ENCODE data around the gene GPR55.
A peak's percentile ranks its signal among the peaks of the same experiment; 100 is the strongest.
"Not testable (repeated sequence)": the region's sequence is repeated elsewhere in the genome, so short reads cannot be mapped to it uniquely, and the experiment has no call there.

GPR55 gene

GRCh38 chr2:230950874-230951339 lies 25.9 kb upstream of the GPR55 start:
- DNase-seq = no peak

DNA sequence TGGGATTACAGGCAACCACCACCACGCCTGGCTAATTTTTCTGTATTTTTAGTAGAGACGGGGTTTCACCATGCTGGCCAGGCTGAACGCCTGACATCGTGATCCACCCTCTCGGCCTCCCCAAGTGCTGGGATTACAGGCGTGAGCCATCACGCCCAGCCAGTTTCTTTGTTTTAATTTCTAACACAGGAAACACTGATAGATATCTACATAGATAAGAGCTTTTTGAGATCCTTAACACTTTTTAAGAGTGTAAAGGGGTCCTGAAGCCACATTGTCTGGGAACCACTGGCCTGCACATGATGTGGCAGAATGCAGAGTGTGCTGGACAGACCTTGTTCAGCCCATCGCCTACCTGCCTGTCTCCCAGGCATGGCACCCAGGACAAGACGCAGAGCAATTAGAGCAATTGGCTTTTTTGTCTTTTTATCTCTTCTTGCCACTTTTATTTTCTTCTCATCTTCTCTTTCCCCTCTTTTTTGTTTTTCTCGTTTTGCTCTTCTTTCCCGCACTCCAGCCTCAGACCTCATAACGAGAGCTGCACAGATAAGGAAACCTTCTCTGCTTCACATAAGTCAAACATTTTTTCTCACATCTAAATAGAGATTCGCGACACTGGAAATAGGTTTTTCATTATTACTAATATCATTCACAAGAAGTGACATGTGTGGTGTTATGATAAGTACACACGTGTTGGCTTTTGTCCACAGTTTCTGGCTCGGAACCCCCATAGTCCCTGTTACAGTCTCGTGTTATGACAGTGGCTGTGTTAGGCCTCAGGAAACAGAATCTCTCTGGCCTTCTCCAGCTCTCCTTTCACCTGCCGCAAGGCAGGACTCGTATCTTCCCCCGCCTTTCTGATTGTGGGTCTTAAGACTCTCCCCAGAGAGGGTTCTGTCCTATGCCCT lies 25.2 kb upstream of the GPR55 start:
- DNase-seq = no peak

DNA sequence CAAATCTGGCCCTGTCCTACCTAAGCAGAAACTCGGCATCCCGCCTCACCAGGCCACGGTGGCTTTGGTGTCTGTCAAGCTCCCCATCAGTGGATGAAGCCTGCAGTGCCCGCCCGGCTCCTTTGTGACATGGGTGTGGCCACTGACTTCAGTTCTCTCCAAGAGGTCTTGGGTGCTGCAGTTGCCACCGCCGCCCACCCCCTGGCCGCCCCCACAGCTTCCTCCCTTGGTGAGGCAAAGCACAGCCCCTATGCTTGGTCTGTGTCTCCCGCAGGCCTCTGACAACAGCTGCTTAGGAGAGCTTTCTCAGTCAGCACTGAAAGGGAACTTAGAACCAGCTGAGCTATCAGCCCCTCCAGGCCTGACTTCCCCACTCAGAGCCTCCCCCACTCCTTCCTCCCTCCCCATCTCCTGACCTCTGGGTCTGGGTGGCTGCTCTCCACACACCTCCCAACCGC lies 22.9 kb upstream of the GPR55 start:
- DNase-seq = peak in 1 of 14 donors; percentile 21

GRCh38 chr2:230947235-230947576 lies 22.2 kb upstream of the GPR55 start:
- no peak for DNase-seq

DNA sequence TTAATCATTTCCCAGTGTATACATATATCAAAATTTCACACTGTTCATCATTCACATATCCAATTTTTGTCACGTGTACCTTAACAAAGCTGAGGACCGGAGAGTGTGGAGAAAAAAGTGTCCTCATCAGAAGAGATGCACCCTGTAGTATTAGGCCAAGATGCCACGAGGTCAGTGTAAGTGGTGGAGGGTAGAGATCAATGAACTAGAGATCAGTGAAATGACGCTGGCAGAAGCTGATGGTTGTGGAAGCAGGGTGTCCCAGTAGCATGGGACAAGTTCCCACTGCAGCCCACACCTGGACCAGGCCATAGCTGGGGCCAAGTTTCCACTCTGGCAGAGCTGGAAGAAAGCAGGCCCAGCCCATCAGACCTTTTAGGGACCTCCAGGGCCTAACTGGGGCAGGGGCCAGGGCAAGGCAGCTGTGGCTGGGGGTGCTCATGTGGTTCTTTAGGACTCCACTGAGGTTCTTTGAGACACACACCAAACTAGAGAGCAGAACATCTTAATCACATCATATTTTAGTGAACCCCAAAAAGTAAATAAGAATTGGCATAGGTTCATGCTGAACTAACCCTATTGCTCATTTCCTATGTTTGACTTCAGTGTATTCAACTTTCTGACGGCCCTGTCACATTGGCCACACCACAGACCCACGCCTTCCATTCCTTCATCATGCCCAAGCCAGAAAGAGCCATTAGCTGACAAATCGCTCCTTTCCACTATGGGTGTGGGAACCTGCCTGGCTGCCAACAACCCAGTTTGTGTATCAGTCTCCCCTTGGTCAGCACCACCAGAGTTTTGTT lies 21.6 kb upstream of the GPR55 start:
- DNase-seq = no peak

DNA sequence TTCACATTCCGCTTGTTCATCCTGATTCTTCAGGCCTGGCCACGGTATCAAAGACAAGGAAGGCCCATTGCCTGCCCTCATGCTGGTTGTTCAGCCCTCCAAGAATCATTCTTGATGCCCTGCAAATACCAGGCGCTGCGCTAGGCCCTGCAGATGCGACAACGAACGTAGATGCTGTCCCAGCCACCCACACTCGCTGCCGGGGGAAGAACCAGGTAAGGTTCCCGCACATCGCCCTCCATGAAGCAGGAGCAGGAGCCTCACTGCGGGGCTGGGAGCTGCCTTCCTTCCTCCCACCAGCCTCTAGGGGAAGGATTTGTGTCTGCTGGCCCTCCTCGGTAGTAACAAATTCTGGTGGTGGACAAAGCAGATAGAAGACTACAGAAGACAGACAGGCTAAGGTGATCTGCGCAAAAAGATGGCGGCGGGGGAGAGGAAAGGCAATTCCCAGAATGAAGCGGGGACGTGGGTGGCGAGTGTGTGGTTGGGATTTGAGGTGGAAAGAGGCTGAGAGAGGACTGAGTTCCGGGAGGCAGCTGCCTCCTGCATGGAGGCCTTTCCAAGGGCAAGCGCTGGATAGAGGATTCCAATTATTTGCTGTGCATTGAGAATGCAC lies 19.8 kb upstream of the GPR55 start:
- no peak for DNase-seq

DNA sequence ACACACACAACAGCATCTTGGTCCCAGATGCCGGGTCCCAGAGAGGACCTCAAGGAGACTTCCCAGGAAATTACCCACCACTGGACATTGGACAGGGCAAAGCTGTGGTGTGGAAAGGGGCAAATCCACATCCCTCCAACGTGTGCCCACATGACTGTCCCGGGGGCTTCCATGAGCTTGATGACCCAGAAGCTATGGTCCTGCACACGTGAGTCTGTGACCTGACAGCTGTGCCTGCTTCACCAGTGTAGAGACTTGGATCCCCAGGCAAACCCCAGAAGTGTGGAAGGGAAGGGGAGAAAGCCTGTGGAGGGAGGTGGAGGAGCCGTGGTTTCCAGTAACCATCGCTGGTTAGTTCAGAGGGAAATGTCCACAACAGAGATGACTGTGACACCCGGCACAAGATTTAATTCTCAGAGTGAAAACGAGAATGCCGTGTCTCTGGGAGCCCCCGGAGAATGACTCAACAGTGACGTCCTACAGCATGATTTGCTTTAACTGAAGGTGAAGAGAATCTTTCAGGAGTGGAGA lies 19.1 kb upstream of the GPR55 start:
- DNase-seq = no peak

GRCh38 chr2:230942920-230943896 lies 18.2 kb upstream of the GPR55 start:
- peak in 8 of 14 donors; percentile 43 to 85 (median 52) for DNase-seq

GRCh38 chr2:230942371-230942770 lies 17.3 kb upstream of the GPR55 start:
- no peak for DNase-seq

- no peak for DNase-seq
Observed at GRCh38 chr2:230941202-230942180, 16.4 kb upstream of the GPR55 start.

DNA sequence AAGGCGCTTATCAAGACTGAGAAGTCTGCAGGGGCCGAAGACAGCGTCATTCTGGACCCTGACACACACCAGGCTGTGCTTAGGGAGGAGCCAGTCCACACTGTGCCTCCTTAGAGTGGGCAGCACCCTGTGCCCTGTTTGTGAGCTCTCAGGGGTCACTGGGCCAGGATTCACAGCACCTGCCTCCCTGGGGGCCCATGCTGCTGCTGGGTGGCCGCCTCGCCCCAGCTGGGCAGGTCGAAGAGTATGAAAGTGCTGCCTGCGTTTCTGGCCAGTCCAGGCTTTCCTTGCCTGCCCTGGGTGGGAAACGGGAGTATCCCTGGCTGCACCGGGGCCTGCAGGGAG lies 15.4 kb upstream of the GPR55 start:
- no peak for DNase-seq

DNA sequence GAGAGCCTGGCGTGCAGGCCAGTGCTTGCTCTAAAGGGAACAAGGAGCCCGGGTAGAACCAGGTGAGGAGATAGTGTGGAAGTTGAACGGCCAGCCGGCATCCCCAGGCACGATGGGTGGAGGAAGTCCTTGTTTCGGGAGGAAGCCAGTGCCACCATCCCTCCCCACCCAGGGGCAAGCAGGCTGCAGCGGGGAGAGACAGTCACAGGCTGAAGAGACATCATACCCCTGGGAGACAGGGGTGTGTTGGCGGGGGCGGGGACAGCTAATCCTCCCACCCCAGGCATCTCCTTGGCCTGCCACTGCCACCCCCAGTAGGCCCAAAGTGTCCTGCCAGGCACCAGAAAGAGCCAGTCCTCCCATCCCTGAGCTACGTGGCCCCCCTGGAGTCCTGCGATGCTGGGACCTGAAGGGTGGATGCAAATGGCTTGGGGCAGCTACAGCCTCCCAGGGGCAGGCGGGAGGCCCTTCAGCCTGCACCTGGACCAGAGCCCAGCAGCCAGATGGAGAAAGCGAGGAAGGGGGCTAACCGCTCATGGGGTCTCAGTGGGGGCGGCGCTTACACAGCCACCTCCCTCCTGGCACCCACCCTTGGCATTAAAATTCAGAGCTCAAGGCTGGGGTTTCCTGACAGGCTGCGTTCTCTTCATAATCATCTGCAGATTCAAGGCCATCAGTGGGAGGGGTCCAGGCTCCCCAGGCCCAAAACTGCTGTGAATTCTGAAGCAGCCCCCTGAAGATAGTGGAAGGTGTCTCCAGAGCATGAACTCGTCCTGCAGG lies 14.8 kb upstream of the GPR55 start:
- DNase-seq = no peak

- no peak for DNase-seq
Observed at GRCh38 chr2:230939066-230939591, 14.1 kb upstream of the GPR55 start.

DNA sequence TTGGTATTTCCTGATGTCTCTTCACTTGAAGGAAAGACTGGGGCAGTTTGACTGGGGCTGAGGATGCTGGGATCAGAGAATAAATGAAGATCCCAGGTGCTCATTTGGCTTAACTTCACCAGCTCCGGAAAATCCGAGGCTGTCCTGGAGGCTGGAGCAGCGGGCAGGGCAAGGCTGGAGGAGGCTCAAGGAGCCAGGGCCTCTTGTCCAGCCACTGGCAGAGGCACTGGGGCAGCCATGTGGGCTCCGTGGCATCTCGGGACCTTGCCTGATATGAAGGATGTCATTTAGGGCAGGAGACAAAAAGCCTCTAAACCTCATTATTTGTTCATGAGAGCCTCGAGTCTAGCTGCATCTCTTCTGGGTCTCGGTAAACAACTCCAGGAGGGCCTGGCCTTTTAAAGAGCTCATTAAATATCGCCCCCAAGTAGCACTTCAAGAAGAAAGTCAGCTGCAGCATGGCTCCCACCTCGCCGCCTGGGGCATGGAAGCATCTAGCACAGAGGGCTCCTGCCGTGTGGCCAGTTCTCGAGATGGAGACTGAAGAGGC lies 13.5 kb upstream of the GPR55 start:
- DNase-seq = no peak

- no peak for DNase-seq
Observed at GRCh38 chr2:230938098-230938497, 13.1 kb upstream of the GPR55 start.

DNA sequence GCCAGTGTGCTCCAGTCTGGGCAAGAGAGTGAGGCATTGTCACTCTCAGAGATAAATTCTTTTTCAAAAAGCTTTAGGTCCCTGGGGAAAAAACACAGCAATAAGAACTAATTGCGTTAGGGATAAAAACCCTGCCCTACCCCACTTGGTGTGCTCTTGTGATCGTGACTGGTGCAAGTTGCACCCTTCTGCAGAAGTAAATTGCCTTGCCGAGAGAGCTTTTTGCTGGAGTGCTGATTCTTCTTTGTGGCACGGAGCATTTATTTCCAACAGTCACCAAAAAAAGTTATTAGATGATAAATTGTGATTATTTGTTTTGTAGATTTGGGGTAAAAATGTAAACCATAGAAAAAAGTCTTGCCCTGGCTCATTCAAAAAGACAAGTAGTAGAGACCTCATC lies 12.3 kb upstream of the GPR55 start:
- no peak for DNase-seq

DNA sequence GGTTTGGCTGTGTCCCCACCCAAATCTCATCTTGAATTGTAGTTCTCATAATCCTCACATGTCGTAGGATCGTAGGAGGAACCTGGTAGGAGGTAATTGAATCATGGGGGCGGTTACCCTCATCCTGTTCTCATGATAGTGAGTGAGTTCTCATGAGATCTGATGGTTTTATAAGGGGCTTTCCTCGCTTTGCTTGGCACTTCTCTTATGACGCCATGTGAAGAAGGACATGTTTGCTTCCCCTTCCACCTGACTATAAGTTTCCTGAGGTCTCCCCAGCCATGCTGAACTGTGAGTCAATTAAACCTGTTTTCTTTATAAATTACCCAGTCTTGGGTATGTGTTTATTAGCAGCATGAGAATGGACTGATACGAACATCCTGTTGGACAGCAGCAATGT lies 11.2 kb upstream of the GPR55 start:
- not testable (repeated sequence) for DNase-seq

DNA sequence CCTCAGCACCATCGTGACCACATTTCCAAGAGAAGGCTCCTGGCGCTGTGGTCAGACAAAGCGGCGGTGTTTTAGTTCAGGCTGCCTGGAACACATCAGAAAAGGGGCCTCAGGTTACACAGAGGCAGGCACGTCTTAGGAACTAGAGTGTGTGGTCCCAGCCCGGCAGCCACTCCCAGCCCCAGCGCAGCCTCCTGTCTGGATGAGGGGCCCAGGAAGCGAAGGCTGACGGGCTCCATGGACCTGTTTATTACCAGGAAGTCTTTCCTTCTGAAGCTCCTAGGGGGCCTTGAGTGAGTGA lies 10.0 kb upstream of the GPR55 start:
- DNase-seq = no peak

Measured in C1 segment of cervical spinal cord (tissue), 14 donors.